WTC11 (cell line): ENCODE measurements around the gene KLHL12.

ENCODE experiments used
- ARID4B ChIP-seq: sonication (generic); formaldehyde crosslinking; IDR thresholded peaks from 2 replicates; pipeline ENCODE4 v1.8.0; 2023; ENCODE audit warnings: missing genetic modification reagents, mild to moderate bottlenecking, borderline replicate concordance
- CREB1 ChIP-seq: sonication (generic); formaldehyde crosslinking; IDR thresholded peaks from 2 replicates; pipeline ENCODE4 v1.8.0; 2023; ENCODE audit warnings: mild to moderate bottlenecking, missing genetic modification reagents
- CREM ChIP-seq: sonication (generic); formaldehyde crosslinking; IDR thresholded peaks from 2 replicates; pipeline ENCODE4 v1.8.1; 2022; ENCODE audit warnings: mild to moderate bottlenecking, missing genetic modification reagents, moderate library complexity
- CTCF ChIP-seq: fragments of 200-600 bp; IDR thresholded peaks from 2 replicates; pipeline ENCODE4 v1.8.0; 2022; ENCODE audit warnings: antibody characterized with exemption
- FOXP1 ChIP-seq: sonication (generic); formaldehyde crosslinking; IDR thresholded peaks from 2 replicates; pipeline ENCODE4 v1.8.0; 2022; ENCODE audit warnings: missing genetic modification reagents, mild to moderate bottlenecking, moderate library complexity, borderline replicate concordance
- JUN ChIP-seq: sonication (generic); formaldehyde crosslinking; IDR thresholded peaks from 2 replicates; pipeline ENCODE4 v1.8.0; 2023; ENCODE audit warnings: mild to moderate bottlenecking, missing genetic modification reagents
- MAX ChIP-seq: sonication (generic); formaldehyde crosslinking; IDR thresholded peaks from 2 replicates; pipeline ENCODE4 v1.8.0; 2022; ENCODE audit warnings: mild to moderate bottlenecking, missing genetic modification reagents
- MLX ChIP-seq: sonication (generic); formaldehyde crosslinking; IDR thresholded peaks from 2 replicates; pipeline ENCODE4 v1.8.1; 2023; ENCODE audit warnings: mild to moderate bottlenecking, missing genetic modification reagents, moderate library complexity
- NFYB ChIP-seq: sonication (generic); formaldehyde crosslinking; conservative IDR thresholded peaks from 2 replicates; pipeline ENCODE4 v1.8.0; 2022; ENCODE audit warnings: low read depth, missing genetic modification reagents
- SMAD4 ChIP-seq: sonication (generic); formaldehyde crosslinking; IDR thresholded peaks from 2 replicates; pipeline ENCODE4 v1.8.0; 2022; ENCODE audit warnings: mild to moderate bottlenecking, missing genetic modification reagents
- SP1 ChIP-seq: sonication (generic); formaldehyde crosslinking; conservative IDR thresholded peaks from 2 replicates; pipeline ENCODE4 v1.8.1; 2022; ENCODE audit warnings: missing genetic modification reagents
- TEAD1 ChIP-seq: sonication (generic); formaldehyde crosslinking; IDR thresholded peaks from 2 replicates; pipeline ENCODE4 v1.8.0; 2022; ENCODE audit warnings: mild to moderate bottlenecking, missing genetic modification reagents
- ZNF121 ChIP-seq: sonication (generic); formaldehyde crosslinking; IDR thresholded peaks from 2 replicates; pipeline ENCODE4 v1.8.0; 2023; ENCODE audit warnings: missing genetic modification reagents

- TF ChIP-seq FOXP1 (CRISPR knock-in tag) = peak; percentile 31; the same call in 1 of the 2 replicates
- no peak for TF ChIP-seq SMAD4 (CRISPR knock-in tag)
- TF ChIP-seq NFYB (CRISPR knock-in tag) = no peak
- no peak for TF ChIP-seq CTCF
- no peak for TF ChIP-seq JUN (CRISPR knock-in tag)
- TF ChIP-seq ARID4B (CRISPR knock-in tag) = no peak; the same call in 1 of the 2 replicates
- TF ChIP-seq ZNF121 (CRISPR knock-in tag) = no peak
- TF ChIP-seq SP1 = no peak
- TF ChIP-seq TEAD1 (CRISPR knock-in tag) = peak; percentile 69; the same call in 1 of the 2 replicates
- no peak for TF ChIP-seq CREB1 (CRISPR knock-in tag)
- no peak for TF ChIP-seq MLX (CRISPR knock-in tag)
- no peak for TF ChIP-seq CREM (CRISPR knock-in tag)
- TF ChIP-seq MAX (CRISPR knock-in tag) = peak; percentile 70
These were observed 66.2 kb downstream of the KLHL12 start for GRCh38 chr1:202860744-202861419.
